HPDE6-E6E7 (cell line): ENCODE data around the gene SHMT1.
A peak's percentile ranks its signal among the peaks of the same experiment; 100 is the strongest.
"Not testable (repeated sequence)": the region's sequence is repeated elsewhere in the genome, so short reads cannot be mapped to it uniquely, and the experiment has no call there.

Experiments used
- DNase-seq: peaks from one replicate; pipeline ENCODE4 v3.0.0; 2011; ENCODE audit warnings: missing footprints; ENCODE audit errors: extremely low spot score

SHMT1 gene

DNA sequence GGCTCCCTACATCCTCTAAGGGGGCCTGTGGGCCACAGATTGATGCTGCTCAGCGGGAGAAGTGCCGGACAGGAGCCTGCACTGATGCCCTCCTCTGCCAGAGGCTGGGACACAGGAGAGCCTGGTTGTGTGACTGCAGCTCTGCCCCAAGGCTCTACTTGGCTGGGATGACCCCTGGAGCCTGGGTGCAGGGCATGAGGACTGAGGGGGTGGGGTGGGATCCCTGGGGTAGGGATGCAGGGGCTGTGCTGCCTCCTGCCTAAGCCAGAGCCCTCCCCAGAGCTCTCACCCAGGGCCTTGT is 14.8 kb upstream of the SHMT1 start:
- no peak for DNase-seq

DNA sequence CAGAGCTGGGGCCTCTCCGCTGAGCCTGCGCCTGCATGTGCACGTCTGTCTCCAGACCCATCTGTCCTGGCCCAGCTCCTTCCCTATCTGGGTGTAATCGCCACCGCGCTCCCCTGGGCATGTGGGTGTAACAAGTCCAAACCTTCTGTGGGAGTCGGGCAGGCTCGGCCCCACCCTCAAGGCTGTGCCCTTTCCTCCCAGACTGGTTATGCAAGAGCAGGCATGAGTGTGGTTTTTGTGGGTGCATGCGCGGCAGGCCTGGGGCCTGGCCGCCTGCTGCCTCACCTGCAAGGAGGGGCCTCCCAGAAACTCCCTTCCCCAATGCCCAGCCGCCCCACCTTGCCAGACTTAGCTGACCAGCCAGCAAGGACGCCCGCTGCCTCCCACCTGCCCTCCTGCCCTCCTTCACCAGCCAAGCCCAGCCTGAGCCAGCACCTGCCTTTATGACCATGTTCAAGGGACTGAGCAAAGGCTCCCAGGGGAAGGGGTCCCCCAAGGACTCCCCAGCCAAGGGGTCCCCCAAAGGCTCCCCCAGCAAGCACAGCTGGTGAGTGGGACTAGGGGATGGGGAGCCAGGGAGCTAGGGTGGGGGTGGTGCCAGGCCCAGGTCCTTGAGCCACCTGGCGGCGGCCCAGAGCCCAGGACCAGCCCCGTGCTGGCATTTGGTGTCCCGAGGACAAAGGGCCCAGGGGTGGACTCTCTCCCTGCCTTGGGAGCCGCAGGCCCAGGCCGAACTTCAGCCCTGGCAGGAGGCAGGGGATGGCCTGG is 14.3 kb upstream of the SHMT1 start, which contains the start of gene EVPLL:
Gene EVPLL (plus strand): TSS at position 342 of the 768 bp plus-strand sequence. CDS start 3,160 bp downstream, outside the sequence.
- DNase-seq, result peak; percentile 67

DNA sequence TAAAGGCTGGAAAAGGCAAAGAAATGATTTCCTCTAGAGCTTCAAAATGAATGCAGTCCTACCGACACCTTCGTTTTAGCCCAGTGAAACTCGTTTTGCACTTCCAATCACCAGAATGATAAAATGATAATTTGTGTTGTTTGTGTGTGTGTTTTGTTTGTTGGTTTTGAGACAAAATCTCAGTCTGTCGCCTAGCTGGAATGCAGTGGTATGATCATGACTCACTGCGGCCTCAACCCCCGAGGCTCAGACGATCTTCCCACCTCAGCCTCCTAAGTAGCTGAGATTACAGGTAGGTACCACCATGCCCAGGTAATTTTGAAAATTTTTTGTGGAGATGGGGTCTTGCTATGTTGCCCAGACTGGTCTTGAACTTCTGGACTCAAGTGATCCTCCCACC is 10.9 kb upstream of the SHMT1 start:
- DNase-seq, result no peak

DNA sequence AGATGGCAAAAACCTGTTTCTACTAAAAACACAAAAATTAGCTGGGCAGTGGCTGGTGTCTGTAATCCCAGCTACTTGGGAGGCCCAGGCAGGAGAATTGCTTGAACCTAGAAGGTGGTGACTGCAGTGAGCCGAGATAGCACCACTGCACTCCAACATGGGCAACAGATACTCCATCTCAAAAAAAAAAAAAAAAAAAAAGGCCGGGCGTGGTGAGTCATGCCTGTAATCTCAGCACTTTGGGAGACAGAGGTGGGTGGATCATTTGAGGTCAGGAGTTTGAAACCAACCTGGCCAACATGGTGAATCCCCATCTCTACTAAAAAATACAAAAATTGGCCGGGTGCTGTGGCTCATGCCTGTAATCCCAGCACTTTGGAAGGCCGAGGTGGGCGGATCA is 9.8 kb upstream of the SHMT1 start:
- not testable (repeated sequence) for DNase-seq

DNA sequence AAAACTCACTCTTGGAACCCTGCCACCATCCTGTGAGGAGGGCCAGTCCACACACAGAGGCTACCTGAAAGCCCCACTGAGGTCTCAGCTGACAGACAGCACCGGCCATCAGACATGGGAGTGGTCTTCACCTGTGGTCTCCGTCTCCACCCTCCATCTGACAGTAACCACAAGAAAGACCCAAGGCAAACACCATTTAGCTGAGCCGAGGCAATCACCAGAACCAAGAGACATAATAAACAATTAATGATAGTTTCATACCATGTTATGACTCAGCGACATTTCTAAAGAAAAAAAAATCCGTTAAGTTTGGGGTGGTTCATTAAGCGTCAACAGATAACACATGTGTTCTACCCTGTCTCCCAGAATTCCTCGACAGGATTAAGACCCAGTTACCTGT is 8.1 kb upstream of the SHMT1 start:
- DNase-seq, result no peak

DNA sequence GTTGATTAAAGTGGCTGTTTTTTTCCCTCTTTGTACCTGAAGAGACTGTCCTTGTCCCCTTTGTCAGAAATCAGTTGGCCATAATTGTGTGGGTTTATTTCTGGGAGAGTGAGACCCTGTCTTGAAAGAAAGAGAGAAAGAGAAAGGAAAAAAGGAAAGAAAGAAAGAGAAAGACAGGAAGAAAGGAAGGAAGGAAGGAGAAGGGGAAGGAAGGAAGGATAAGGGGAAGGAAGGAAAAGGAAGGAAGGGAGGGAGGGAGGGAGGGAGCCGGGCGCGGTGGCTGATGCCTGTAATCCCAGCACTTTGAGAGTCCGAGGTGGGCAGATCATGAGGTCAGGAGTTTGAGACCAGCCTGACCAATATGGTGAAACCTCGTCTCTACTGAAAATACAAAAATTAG is 7.4 kb upstream of the SHMT1 start:
- no peak for DNase-seq

DNA sequence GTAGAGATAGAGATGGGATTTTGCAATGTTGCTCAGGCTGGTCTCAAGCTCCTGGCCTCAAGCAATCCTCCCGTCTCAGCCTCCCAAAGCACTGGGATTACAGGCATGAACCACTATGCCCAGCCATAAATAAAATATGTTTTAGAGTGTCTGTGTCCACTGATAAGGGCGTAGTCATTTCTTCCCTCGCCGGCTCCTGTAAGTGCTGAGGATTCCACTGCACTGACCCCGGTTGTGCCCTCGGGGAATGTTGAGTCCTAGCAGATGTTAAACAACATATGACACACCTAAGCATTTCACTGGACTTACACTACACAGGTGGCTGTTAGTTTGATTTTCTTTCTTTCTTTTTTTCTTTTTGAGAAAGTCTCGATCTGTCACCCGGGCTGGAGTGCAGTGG is 5.6 kb upstream of the SHMT1 start:
- peak; percentile 38 for DNase-seq

DNA sequence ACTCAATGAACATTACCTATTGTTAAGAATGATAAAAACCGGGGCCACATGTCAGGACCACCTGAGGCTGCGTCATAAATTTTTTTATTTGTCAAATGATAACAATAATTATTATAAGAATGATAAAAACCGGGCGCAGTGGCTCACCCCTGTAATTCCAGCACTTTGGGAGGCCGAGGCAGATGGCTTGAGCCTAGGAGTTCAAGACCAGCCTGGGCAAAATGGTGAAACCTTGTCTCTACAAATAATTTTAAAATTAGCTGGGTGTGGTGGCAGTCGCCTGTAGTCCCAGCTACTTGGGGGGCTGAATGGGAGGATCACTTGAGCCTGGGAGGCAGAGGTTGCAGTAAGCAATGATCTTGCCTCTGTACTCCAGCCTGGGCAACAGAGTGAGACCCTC is 816 bp upstream of the SHMT1 start:
- DNase-seq, result no peak

DNA sequence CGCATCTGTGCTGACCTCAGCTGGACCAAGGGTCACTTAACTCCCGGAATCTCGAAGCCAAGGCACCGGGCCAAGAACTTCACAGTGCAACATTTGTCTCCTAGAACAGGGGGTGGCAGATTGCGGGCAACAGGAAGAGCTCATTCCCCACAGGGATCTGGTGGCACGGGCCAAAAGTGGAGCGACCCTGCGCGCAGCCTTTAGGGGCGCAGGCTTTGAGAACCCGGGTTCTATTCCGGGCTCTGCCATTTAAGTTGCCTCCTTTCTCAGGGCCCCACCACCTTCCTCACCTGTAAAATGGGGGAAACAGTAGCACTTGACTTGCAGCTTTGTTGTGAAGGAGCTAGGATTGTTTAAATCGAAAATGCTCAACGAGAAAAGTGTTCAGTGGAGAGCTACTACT is 651 bp downstream of the SHMT1 start:
- DNase-seq, result peak; percentile 20

DNA sequence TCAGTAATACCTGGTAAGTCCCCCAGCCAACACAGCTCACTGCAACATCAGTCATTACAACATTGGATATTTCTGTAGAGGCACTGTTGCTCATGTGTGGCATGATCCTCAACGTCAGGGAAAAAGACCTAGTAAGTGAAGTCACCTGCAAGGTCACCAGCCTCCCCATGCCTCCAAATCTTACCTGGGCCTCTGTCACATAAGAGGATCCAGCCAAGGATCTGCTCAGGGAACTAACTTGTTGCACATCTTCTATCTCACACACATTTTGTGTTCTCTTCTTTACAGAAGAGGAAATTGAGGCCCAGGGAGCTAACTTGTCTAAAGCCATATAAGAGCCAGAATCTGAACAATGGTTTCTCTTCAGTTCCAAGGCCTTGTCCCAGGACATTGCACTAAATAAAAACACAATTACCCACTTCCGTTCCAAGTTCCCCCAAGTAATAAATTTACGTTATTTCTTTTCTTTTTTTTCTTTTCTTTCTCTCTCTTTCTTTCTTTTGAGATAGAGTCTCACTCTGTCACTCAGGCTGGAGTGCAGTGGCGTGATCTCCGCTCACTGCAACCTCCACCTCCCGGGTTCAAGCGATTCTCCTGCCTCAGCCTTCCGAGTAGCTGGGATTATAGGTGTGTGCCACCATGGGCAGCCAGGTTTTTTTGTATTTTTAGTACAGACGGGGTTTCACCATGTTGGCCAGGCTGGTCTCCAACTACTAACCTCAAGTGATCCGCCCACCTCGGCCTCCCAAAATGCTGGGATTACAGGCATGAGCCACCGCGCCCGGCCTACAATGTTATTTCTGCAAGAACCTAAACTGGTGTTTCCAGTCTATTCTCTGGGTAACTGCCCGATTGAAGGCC is 1.3 kb downstream of the SHMT1 start:
- no peak for DNase-seq

DNA sequence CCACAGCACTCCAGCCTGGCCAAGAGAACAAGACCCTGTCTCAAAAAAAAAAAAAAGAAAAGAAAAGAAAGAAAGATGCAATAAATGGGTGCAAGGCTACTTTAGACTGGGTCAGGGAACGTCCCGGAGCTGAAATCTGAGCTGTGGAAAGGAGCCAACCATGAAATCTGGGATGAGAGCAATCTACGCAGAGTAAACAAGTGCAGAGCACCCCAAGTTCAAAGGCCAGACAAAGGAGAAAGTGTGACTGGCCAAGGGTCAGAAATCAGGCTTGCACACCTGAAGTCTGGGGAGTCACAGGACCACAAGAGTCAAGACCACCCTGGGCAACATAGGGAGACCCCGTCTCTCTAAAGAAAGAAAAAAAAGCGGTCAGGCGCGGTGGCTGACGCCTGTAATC is 2.8 kb downstream of the SHMT1 start:
- no peak for DNase-seq

DNA sequence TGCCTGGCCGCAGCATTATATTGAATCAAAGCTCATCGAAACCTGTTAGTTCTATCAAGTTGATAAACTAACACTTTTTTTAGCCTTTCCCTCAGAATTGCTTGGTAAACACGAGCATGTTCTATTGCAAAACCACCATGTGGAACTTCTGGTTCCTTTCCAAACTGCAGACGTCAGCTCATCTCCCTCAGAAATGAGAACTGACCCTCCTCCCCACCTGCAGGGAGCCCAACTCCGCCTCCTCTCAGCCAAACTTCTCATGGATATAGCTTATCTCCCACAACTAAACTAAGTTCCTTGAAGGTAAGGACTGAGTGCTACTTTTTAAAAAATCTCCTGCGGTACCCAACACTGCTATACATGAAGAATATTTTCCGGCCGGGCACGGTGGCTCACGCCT is 6.7 kb downstream of the SHMT1 start:
- DNase-seq, result no peak

DNA sequence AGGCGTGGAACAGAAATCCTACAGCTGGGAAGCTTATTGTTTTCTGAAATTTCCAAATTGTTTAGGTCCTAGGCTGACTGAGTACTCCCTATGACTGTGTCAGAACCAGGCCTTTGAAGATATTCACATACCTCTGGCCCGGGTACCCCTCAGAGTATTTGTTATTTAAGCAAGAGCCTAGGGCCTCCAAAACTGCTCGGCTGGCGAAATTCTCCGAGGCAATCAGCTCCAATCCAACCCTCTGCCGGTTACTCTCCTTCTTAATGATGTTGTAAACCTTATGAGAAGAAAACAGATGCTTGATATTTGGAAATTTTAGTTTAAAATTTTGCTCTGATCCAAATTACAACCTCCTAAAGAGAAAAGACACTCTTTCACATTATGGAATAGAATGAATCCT is 9.8 kb downstream of the SHMT1 start:
- DNase-seq, result no peak

DNA sequence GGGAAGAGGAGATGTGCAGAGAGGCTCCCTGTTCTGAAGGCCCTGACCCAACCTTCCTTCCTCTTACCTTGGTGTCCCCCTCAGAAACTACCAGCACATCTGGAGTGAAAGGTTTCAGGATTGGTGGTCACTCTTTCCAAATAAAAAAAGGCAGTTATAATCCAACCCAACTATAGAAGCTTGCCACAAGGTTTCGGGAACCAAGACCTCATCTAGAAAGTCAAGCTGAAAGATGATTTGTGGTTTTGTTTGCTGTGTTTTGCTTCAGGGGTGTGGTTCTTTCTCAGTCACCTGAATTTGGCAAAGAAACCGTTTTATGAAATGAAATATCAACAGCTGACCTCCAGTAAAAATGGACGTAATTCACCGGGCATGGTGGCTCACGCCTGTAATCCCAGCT is 19.3 kb downstream of the SHMT1 start:
- no peak for DNase-seq

DNA sequence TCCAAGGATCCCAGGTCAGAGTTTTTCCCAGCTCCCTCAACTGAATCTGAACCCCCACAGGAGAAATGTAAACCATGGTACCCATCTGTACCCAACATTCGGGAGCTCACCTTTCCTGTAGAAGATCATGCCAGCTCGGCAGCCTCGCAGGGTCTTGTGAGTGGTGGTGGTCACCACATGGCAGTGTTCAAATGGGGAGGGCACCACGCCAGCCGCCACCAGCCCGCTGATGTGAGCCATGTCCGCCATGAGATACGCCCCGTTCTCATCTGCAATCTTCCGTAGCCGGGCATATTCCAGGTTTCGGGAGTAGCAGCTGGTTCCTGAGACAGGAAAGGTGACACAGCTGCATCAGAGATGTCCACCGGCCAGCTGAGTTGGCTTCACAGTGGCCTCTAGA is 23.4 kb downstream of the SHMT1 start:
- no peak for DNase-seq

DNA sequence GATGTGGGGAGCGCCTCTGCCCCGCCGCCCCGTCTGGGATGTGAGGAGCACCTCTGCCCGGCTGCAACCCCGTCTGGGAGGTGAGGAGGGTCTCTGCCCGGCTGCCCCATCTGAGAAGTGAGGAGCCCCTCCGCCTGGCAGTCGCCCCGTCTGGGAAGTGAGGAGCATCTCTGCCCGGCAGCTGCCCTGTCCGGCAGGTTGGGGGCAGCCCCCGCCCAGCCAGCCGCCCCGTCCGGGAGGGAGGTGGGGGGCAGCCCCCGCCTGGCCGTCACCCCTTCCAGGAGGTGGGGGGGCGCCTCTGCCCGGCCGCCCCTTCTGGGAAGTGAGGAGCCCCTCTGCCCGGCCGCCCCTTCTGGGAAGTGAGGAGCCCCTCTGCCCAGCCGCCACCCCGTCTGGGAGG is 25.2 kb downstream of the SHMT1 start:
- not testable (repeated sequence) for DNase-seq

DNA sequence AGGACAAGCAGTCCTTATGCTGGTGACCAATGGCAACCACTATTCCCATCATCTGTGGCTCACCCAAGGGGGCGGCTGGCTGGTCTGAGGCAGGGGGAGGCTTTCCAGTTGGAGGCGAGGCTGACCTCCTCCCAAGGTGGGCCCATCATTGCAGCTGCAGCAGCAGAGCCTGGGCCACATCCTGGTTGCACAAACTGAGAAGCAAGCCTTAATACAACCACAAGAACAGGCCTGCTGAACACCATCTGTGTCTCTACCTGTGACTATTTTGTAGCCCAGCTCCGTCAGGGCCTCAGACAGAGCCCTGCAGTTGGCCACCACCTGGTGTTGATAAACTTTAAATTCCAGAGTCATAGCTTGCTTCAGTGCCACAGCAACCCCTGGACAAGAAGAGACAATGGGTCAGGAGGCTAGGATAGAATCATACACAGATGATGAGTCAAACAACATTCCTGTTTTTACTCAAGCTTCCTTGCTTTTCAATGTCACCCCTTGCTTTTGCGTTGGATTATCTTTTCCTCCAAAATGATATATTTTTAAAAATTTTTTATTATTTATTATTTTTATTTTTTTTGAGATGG is 30.4 kb downstream of the SHMT1 start:
- DNase-seq, result no peak

DNA sequence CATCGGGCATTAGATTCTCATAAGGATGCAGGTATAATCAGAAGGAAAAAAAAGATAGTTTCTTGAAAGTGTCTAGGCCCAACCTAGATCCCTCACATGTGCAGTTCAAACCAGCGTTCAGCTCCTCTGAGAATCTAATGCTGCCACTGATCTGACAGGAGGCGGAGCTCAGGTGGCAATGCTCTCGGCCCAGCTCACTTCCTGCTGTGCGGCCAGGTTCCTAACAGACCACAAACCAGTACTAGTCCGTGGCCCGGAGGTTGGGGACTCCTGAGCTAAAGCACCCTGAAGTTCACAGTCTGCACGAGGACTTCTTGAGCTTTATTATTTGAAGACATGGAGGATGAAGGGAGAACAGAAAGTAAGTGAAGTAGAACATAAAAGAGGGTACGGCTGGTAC is 31.5 kb downstream of the SHMT1 start:
- no peak for DNase-seq

DNA sequence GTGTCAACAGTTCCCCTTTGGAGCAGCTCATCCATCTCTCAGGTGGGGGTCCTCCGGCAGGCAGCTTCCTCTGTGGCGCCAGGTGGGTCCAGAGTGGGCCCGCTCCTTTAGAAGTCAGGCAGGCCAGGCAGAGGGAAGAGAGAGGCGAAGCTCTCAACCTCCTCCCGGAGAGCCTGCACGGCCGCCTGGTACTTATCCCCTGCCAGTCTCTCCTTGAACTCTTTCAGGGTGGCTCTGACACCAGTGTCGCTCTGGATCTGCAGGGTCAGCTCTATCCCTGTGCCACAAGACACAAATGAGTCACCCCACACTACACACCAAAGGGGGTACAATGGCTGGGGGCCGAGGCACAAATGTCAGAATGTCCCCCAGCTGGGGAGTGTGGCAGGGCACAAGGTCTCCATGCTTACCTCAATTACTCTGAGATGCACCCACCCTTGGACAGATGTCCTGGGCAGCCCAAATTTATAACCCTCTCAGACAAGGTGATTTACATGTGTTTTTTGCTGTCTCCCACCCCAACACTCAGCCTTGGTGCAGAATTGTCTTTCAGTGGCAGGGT is 34.6 kb downstream of the SHMT1 start:
- no peak for DNase-seq

DNA sequence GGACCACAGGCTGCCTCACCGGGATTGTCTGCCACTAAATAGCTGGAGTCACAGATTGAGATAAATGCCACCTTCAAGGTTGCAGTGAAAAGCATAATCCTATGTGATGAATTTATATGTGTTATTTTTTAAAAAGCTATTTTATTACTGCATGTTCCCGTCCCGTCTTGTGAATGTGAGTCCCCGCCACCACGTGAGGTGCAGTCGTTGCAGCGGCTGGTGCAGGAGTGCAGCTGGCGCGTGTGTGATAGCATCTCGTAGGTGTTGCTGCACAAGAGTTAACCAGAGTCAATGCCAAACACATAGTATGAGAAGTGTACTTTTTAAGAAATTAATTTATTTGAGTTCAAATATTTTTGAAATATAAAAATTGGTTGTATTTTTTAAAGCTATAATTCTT is 35.8 kb downstream of the SHMT1 start:
- DNase-seq, result no peak

DNA sequence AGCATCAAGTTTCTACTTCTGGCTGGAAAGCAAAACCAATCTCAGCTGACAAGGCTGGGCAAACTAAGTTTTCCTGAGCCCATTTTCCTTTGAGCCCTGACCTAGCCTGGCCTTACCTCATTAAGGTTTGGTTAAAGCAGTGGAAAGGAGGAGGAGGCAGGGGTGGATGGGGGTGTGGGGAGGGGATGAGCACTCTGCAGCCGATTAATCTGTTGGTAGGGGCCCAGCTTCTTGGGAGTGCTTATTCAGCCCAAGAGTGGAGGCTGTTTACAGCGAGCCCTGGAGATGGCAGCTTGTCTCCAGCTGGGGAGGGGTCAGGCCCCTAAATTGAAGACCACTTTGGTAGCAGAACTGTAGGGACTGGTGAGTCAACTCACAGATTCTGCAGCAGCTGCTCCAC is 36.3 kb downstream of the SHMT1 start:
- DNase-seq, result no peak

DNA sequence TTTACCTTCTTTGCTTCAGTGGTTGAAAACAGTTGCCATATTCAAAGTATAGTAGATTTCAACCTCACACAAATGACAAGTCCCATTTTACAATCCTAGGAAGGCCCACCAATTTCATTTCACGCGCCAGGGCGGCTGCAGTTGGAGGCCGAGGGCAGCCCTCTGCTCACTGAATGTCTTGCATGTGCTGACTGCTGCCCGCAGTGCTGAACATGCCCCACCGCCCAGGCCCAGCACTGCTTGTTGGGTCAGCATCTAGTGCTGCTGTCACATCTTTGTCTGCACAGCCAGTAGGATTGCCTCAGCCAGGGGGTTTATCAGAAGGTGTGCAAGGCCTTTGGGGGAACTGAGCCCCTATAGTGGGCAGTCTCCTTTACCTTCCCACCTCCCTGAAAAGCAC is 36.8 kb downstream of the SHMT1 start:
- no peak for DNase-seq

DNA sequence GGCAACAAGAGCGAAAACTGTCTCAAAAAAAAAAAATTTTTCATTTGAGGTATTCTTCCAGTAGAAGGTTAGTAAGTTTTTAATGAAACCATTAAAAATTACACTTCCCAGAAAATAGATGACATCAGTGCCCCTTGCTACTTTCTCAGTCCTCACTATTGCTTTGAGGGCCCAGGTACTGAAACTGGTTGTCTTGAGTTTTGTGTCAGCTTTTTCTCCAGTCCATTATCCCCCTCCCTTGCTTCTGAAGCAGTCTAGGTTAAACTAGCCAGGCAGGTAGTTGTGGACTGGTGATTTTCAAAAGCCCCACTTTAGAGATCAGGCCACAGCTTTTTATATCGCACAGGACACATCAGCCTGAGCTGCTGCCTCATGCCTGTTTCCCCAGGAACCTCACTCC is 37.3 kb downstream of the SHMT1 start:
- no peak for DNase-seq
